ENCODE results near the gene WDR83. TPM values are rescaled to one million over a fixed set of nuclear protein-coding genes. Genes with fewer than 3 reads are reported as not detected.

WDR83 gene
- total and polyA plus RNA-seq, 2 experiments from 2014 or later, result 12.5 to 18.5 TPM

- H3K4me3 Mint-ChIP-seq, result no peak overlapping the region; the same call in 2 of the 3 replicates
- no peak for DNase-seq (ENCODE audit: low spot score)
These were observed 20.1 kb upstream of the WDR83 start for GRCh38 chr19:12646551-12646950.

More at GRCh38 chr19:12646551-12646950, 20.1 kb upstream of the WDR83 start:
- H3K27me3 ChIP-seq (ENCODE audit: insufficient read depth), result no peaks in the 10 kb centered on the region
- no peaks in the 10 kb centered on the region for H3K36me3 ChIP-seq (ENCODE audit: insufficient read depth)
- H3K4me3 ChIP-seq, result no peak overlapping the region
- H3K27ac Mint-ChIP-seq, result no peak overlapping the region
- H3K27me3 Mint-ChIP-seq (ENCODE audit: insufficient read depth, low read depth, poor library complexity), result peaks cover 17% of the 10 kb centered on the region
- no peak overlapping the region for H3K4me2 ChIP-seq
- ATAC-seq, result no peak
- H3K79me2 ChIP-seq (replicated peaks; ENCODE audit: insufficient read depth), result no peaks in the 10 kb centered on the region
- no peak overlapping the region for H2AFZ ChIP-seq
- peaks cover 17% of the 10 kb centered on the region for H3K36me3 Mint-ChIP-seq (ENCODE audit: low read depth)
- H4K20me1 ChIP-seq (replicated peaks; ENCODE audit: insufficient read depth), result no peaks in the 10 kb centered on the region
- no peaks in the 10 kb centered on the region for H3K4me1 ChIP-seq (ENCODE audit: insufficient read depth)
- H3F3A ChIP-seq (replicated peaks; ENCODE audit: low read depth), result 0 out of 2 replicates have a peak, but pooled peaks cover 7% of the 10 kb centered on the region
- H3K9me2 ChIP-seq (ENCODE audit: insufficient read depth), result no peaks in the 10 kb centered on the region
- H3K27ac ChIP-seq (ENCODE audit: low read depth), result no peak overlapping the region
- peaks cover 2% of the 10 kb centered on the region; the same call in 2 of the 3 replicates for H3K4me1 Mint-ChIP-seq
- peaks cover 8% of the 10 kb centered on the region for H3K9me3 Mint-ChIP-seq
- TF ChIP-seq NANOG (IDR thresholded peaks at IDR 0.05; ENCODE audit: borderline replicate concordance) (no peak), POLR2AphosphoS5 (IDR thresholded peaks at IDR 0.05; ENCODE audit: low read depth) (no peak), ZNF462 (CRISPR knock-in tag; IDR thresholded peaks at IDR 0.05) (no peak), ZNF331 (CRISPR knock-in tag; IDR thresholded peaks at IDR 0.05; ENCODE audit: low read depth) (no peak), REST (IDR thresholded peaks at IDR 0.05; ENCODE audit: unreplicated experiment) (no peak), ETS1 (IDR thresholded peaks at IDR 0.05) (no peak), STAT1 (IDR thresholded peaks at IDR 0.05; ENCODE audit: unreplicated experiment) (no peak)
